Cardiac muscle cell (in vitro differentiated cells and primary cell): Measurements from ENCODE around the gene DMXL2. TPM values are rescaled to one million over a fixed set of nuclear protein-coding genes. Genes with fewer than 3 reads are reported as not detected.

Experiments used
- DNase-seq, 2 donors: peaks; one replicate each; pipeline versions ENCODE4 v3.0.0 to v3.0.0-alpha.2; 2010 to 2017; ENCODE audit warnings: low read depth in 1 of 2, low spot score in 1 of 2
- H3K27ac ChIP-seq: fragments of 200-600 bp; sonication (generic); 2 replicates; pipeline ENCODE4 v1.5.1; 2016
- H3K27me3 ChIP-seq: fragments of 200-600 bp; sonication (generic); 2 replicates; pipeline ENCODE4 v1.6.0; 2016; ENCODE audit warnings: control low read depth
- H3K36me3 ChIP-seq: fragments of 200-600 bp; sonication (generic); 2 replicates; pipeline ENCODE4 v1.5.1; 2016; ENCODE audit warnings: control low read depth
- H3K4me1 ChIP-seq: fragments of 200-600 bp; sonication (generic); 2 replicates; pipeline ENCODE4 v1.8.1; 2017; ENCODE audit warnings: low read depth, mild to moderate bottlenecking, mixed run types
- H3K4me3 ChIP-seq: fragments of 200-600 bp; sonication (generic); 2 replicates; pipeline ENCODE4 v1.5.1; 2016; ENCODE audit warnings: mild to moderate bottlenecking
- H3K9me3 ChIP-seq: fragments of 200-600 bp; sonication (generic); 2 replicates; pipeline ENCODE4 v1.5.1; 2017; ENCODE audit warnings: low read depth, mild to moderate bottlenecking, control low read depth
- polyA plus RNA-seq: library from polyadenylated mRNA; unstranded; fragments of >200 nt; fragmentation: Nextera tagmentation; extraction: Ambion mirVana; gene quantifications from 2 replicates; pipeline ENCODE4 v1.2.1, GENCODE V29; 2016
- total RNA-seq: library from RNA; depleted of rRNA; stranded (reverse); fragments of >200 nt; gene quantifications from 2 replicates; pipeline ENCODE4 v1.2.3, GENCODE V29; 2016
- TF ChIP-seq, protein P1 (sequence below): IDR thresholded peaks from 2 replicates; pipeline ENCODE4 v1.5.1; 2012; ENCODE audit warnings: low read depth, mild to moderate bottlenecking, low read length

DMXL2 gene
- total and polyA plus RNA-seq, 2 experiments from 2014 or later, result 16.3 to 34.0 TPM

DNA sequence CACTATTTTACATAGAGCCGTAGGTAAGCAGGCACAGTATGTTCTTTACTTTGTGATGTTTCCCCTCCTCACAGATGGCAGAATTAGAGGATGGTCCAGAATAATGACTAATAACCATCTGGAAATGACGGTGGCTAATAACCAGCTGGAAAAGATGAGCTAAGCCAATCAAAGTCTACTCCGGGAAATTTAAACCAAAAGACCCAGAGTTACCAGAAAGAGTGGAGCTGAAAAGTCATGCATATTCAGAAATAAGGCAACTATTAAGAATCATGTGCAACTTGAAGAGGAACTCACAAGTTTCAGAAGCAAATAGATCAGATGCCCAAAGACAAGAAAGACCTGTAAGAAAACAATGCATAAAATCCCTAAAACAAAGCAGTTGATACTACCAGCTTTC, 33.6 kb downstream of the DMXL2 start:
- H3K27me3 ChIP-seq, result no peaks in the 10 kb centered on the region
- no peaks in the 10 kb centered on the region for H3K4me1 ChIP-seq
- TF ChIP-seq, protein P1, sequence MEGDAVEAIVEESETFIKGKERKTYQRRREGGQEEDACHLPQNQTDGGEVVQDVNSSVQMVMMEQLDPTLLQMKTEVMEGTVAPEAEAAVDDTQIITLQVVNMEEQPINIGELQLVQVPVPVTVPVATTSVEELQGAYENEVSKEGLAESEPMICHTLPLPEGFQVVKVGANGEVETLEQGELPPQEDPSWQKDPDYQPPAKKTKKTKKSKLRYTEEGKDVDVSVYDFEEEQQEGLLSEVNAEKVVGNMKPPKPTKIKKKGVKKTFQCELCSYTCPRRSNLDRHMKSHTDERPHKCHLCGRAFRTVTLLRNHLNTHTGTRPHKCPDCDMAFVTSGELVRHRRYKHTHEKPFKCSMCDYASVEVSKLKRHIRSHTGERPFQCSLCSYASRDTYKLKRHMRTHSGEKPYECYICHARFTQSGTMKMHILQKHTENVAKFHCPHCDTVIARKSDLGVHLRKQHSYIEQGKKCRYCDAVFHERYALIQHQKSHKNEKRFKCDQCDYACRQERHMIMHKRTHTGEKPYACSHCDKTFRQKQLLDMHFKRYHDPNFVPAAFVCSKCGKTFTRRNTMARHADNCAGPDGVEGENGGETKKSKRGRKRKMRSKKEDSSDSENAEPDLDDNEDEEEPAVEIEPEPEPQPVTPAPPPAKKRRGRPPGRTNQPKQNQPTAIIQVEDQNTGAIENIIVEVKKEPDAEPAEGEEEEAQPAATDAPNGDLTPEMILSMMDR, result no peak
- H3K36me3 ChIP-seq, result no peaks in the 10 kb centered on the region
- no peak overlapping the region for H3K4me3 ChIP-seq
- H3K9me3 ChIP-seq, result no peaks in the 10 kb centered on the region
- no peak overlapping the region for H3K27ac ChIP-seq
- no peak for DNase-seq

DNA sequence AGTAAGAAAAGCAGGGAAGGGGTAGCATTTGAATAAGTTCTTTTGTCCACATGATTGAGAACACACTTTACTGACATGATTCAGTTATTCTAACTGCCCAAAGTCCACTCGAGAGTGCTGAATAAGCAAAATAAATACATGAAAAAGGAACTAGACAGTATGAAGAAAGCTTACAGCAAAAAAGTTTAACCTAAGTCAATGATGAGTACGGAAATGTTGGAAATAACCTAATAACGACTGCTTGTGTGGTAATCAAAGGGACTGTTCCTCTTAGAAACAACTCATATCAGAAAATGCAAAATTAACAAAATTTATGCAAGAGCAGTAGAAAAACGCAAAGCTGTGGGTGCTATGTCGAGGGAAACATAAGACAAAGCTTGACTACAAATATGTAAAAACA, 36.6 kb downstream of the DMXL2 start:
- Histone ChIP-seq H3K36me3 (no peaks in the 10 kb centered on the region), H3K4me3 (no peak overlapping the region), H3K9me3 (no peaks in the 10 kb centered on the region), H3K27me3 (no peaks in the 10 kb centered on the region), H3K4me1 (no peaks in the 10 kb centered on the region), H3K27ac (no peak overlapping the region)
- no peak for DNase-seq
- TF ChIP-seq, protein P1, result no peak

DNA sequence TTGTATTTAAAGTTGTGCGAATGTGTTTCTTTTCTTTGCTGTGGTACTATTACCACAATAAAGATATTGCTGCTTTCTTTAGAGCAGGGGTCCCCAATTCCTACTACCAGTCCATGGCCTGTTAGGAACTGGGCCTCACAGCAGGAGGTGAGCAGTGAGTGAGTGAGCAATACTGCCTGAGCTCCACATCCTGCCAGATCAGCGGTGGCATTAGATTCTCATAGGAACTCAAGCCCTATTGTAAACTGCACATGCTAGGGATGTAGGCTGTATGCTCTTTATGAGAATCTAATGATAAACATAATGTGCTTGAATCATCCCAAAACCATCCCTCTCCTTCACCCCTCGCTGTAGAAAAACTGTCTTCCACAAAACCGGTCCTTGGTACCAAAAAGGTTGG, 41.6 kb downstream of the DMXL2 start:
- Histone ChIP-seq H3K27me3 (no peaks in the 10 kb centered on the region), H3K27ac (no peak overlapping the region), H3K4me3 (no peak overlapping the region), H3K4me1 (no peaks in the 10 kb centered on the region), H3K36me3 (no peaks in the 10 kb centered on the region), H3K9me3 (no peaks in the 10 kb centered on the region)
- no peak for DNase-seq
- TF ChIP-seq, protein P1, result no peak

DNA sequence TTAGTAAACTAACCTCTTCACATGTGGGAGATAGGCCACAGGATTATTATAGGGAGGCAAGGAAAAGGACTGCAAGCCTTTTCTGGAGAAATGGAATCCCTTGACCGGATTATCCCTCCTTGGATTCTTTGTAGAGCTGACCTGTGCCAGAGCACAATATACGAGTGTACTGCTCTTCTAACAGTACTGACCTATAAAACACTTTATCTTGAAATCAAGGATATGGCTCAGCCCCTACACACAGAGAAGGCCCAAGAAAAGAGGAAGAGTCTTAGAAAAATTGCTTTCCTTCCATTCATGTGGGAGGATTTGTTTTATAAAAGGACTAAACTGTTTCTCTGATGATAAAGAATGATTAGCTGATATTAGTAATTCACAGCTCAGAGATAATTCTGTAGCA, 42.2 kb downstream of the DMXL2 start:
- no peak overlapping the region for H3K27ac ChIP-seq
- H3K4me3 ChIP-seq, result no peak overlapping the region
- H3K4me1 ChIP-seq, result no peaks in the 10 kb centered on the region
- TF ChIP-seq, protein P1, result no peak
- no peaks in the 10 kb centered on the region for H3K9me3 ChIP-seq
- H3K27me3 ChIP-seq, result no peaks in the 10 kb centered on the region
- DNase-seq, result no peak
- no peaks in the 10 kb centered on the region for H3K36me3 ChIP-seq

DNA sequence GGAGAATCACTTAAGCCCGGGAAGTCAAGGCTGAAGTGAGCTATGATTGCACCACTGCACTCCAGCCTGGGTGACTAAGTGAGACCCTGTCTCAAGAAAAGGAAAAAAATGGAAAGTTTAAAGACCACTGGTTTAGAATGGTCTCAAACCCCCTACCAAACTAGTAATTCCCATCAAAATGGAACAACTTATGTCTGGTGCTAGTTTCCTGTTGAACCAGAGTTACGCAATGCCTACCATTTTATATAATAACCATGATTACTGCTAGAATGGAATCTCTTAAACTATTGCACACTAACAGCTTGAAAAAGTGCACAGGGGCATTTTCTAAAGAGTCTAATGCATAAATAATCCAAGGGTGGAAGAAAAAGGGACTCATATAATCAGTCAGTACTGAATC, 43.6 kb downstream of the DMXL2 start:
- Histone ChIP-seq H3K27ac (no peak overlapping the region), H3K9me3 (no peaks in the 10 kb centered on the region), H3K36me3 (no peaks in the 10 kb centered on the region), H3K27me3 (no peaks in the 10 kb centered on the region), H3K4me3 (no peak overlapping the region), H3K4me1 (no peaks in the 10 kb centered on the region)
- TF ChIP-seq, protein P1, result no peak
- DNase-seq, result peak in 1 of 2 donors; percentile 39
